WTC11 (cell line): Measurements from ENCODE around the gene CABP2. TPM values are rescaled to one million over a fixed set of nuclear protein-coding genes. Genes with fewer than 3 reads are reported as not detected.
A peak's percentile ranks its signal among the peaks of the same experiment; 100 is the strongest.

Experiments
- ATAC-seq: fragments of 200-7000 bp; cut with Tn5 transposase; 2 replicates; pipeline ENCODE4 v1.10.0; 2021; ENCODE audit warnings: mild to moderate bottlenecking, moderate library complexity
- CTCF ChIA-PET: fragments of 300-600 bp; sonication (Branson Sonifier 250); formaldehyde crosslinking; loops from one replicate; lab custom pipeline; 2021; ENCODE audit warnings: antibody characterized with exemption; lab: Charles Lee
- POLR2A ChIA-PET: fragments of 350-600 bp; sonication (Branson Sonifier 250); formaldehyde crosslinking; loops from one replicate; lab custom pipeline; 2021; ENCODE audit warnings: antibody characterized with exemption; lab: Charles Lee
- DNase-seq: peaks from one replicate; pipeline ENCODE4 v3.0.0; 2021; ENCODE audit warnings: low spot score
- H3K27ac Mint-ChIP-seq: 2 replicates; pipeline ENCODE4 v1.8.0; 2021; ENCODE audit warnings: mixed read lengths
- H3K27me3 Mint-ChIP-seq: 2 replicates; pipeline ENCODE4 v1.8.0; 2021; ENCODE audit warnings: low read depth, mild to moderate bottlenecking, moderate library complexity, mixed read lengths
- H3K36me3 Mint-ChIP-seq: 2 replicates; pipeline ENCODE4 v1.8.0; 2021; ENCODE audit warnings: mixed read lengths
- H3K4me1 Mint-ChIP-seq: 2 replicates; pipeline ENCODE4 v1.8.0; 2022; ENCODE audit warnings: mixed read lengths
- H3K4me3 Mint-ChIP-seq: 2 replicates; pipeline ENCODE4 v1.8.0; 2021; ENCODE audit warnings: mild to moderate bottlenecking, moderate library complexity, mixed read lengths
- H3K9me3 Mint-ChIP-seq: 2 replicates; pipeline ENCODE4 v1.8.0; 2021; ENCODE audit warnings: mixed read lengths
- ARID4B ChIP-seq: sonication (generic); formaldehyde crosslinking; IDR thresholded peaks from 2 replicates; pipeline ENCODE4 v1.8.0; 2023; ENCODE audit warnings: missing genetic modification reagents, mild to moderate bottlenecking, borderline replicate concordance
- ELF4 ChIP-seq: sonication (generic); formaldehyde crosslinking; IDR thresholded peaks from 2 replicates; pipeline ENCODE4 v1.8.1; 2022; ENCODE audit warnings: low read depth, mild to moderate bottlenecking, moderate library complexity, missing genetic modification reagents
- ESRRA ChIP-seq: sonication (generic); formaldehyde crosslinking; IDR thresholded peaks from 2 replicates; pipeline ENCODE4 v1.8.1; 2022; ENCODE audit warnings: mild to moderate bottlenecking, missing genetic modification reagents, borderline replicate concordance
- JUN ChIP-seq: sonication (generic); formaldehyde crosslinking; IDR thresholded peaks from 2 replicates; pipeline ENCODE4 v1.8.0; 2023; ENCODE audit warnings: mild to moderate bottlenecking, missing genetic modification reagents
- MYBL2 ChIP-seq: sonication (generic); formaldehyde crosslinking; IDR thresholded peaks from 2 replicates; pipeline ENCODE4 v1.8.1; 2023; ENCODE audit warnings: mild to moderate bottlenecking, moderate library complexity, missing genetic modification reagents
- NFYB ChIP-seq: sonication (generic); formaldehyde crosslinking; conservative IDR thresholded peaks from 2 replicates; pipeline ENCODE4 v1.8.0; 2022; ENCODE audit warnings: low read depth, missing genetic modification reagents
- NR1H2 ChIP-seq: sonication (generic); formaldehyde crosslinking; IDR thresholded peaks from 2 replicates; pipeline ENCODE4 v1.9.0; 2021; ENCODE audit warnings: mild to moderate bottlenecking, moderate library complexity, missing genetic modification reagents
- ZNF281 ChIP-seq: sonication (generic); formaldehyde crosslinking; IDR thresholded peaks from 2 replicates; pipeline ENCODE4 v1.8.0; 2023; ENCODE audit warnings: mild to moderate bottlenecking, missing genetic modification reagents
- ZNF396 ChIP-seq: fragments of 250-450 bp; sonication (Bioruptor Pico); IDR thresholded peaks from 2 replicates; pipeline ENCODE4 v1.8.0; 2021; ENCODE audit warnings: mild to moderate bottlenecking, moderate library complexity, borderline replicate concordance
- total RNA-seq: library from RNA; stranded (reverse); gene quantifications from 3 replicates; pipeline ENCODE4 v1.2.3, GENCODE V29; 2021
- TF ChIP-seq, protein P1 (sequence below): fragments of 250-450 bp; sonication (Bioruptor Pico); IDR thresholded peaks from 2 replicates; pipeline ENCODE4 v1.8.0; 2021; ENCODE audit warnings: mild to moderate bottlenecking
- TF ChIP-seq, protein P2 (sequence below): sonication (generic); formaldehyde crosslinking; IDR thresholded peaks from 2 replicates; pipeline ENCODE4 v1.8.1; 2022; ENCODE audit warnings: mild to moderate bottlenecking, missing genetic modification reagents, moderate library complexity, borderline replicate concordance
- TF ChIP-seq, protein P3 (sequence below): sonication (generic); formaldehyde crosslinking; IDR thresholded peaks from 2 replicates; pipeline ENCODE4 v1.8.0; 2022; ENCODE audit warnings: mild to moderate bottlenecking, missing genetic modification reagents

The CABP2 gene
- total RNA-seq, 1 experiment from 2014 or later = not detected

DNA sequence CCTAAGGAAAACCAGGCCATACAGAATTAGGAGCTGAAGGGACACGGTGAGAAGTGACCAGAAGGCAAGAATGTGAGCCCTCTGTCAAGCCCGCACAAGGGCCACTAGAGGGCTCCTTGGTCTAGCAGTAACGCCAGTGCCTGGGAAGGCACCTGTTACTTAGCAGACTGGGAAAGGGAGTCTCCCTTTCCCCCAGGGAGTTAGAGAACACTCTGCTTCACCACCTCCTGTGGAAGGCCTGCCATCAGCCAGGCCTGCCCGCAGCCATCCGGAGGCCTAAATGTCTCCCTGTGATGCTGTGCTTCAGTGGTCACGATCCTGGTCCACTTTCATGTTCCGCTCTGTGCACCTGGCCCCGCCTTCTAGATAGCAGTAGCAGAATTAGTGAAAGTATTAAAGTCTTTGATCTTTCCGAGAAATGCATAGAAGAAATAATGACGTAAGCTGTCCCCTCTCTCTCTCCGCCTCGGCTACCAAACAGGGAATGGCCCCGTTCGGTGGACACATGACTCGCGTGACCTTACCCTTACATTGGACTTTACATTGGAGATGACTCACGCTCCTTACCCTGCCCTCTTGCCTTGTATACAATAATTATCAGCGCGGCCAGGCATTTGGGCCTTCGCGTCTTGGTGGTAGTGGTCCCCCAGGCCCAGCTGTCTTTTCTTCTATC, 49.6 kb upstream of the CABP2 start (continued):
- TF ChIP-seq ZNF281 (CRISPR knock-in tag) (no peak), ESRRA (CRISPR knock-in tag) (no peak)

- H3K4me1 Mint-ChIP-seq = no peaks in the 10 kb centered on the region
- H3K9me3 Mint-ChIP-seq = peaks cover 11% of the 10 kb centered on the region
- CTCF ChIA-PET = interaction anchor here (0.6 to 3.1 kb wide), 21 partner anchors 8 to 204 kb away, joined by 3 to 26 read pairs (median 4); partner anchors contain the start of genes GSTP1 and NUDT8
- TF ChIP-seq ELF4 (CRISPR knock-in tag) (no peak), NR1H2 (no peak), ARID4B (CRISPR knock-in tag) (no peak), MYBL2 (CRISPR knock-in tag) (no peak), ZNF396 (no peak)
- TF ChIP-seq, protein P1, sequence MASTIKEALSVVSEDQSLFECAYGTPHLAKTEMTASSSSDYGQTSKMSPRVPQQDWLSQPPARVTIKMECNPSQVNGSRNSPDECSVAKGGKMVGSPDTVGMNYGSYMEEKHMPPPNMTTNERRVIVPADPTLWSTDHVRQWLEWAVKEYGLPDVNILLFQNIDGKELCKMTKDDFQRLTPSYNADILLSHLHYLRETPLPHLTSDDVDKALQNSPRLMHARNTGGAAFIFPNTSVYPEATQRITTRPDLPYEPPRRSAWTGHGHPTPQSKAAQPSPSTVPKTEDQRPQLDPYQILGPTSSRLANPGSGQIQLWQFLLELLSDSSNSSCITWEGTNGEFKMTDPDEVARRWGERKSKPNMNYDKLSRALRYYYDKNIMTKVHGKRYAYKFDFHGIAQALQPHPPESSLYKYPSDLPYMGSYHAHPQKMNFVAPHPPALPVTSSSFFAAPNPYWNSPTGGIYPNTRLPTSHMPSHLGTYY (CRISPR knock-in tag) = no peak
- TF ChIP-seq, protein P2, sequence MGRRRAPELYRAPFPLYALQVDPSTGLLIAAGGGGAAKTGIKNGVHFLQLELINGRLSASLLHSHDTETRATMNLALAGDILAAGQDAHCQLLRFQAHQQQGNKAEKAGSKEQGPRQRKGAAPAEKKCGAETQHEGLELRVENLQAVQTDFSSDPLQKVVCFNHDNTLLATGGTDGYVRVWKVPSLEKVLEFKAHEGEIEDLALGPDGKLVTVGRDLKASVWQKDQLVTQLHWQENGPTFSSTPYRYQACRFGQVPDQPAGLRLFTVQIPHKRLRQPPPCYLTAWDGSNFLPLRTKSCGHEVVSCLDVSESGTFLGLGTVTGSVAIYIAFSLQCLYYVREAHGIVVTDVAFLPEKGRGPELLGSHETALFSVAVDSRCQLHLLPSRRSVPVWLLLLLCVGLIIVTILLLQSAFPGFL (CRISPR knock-in tag) = no peak
- H3K27me3 Mint-ChIP-seq = peaks cover 30% of the 10 kb centered on the region
- H3K4me3 Mint-ChIP-seq = no peak overlapping the region
- no peak for ATAC-seq
- peaks cover 6% of the 10 kb centered on the region for H3K36me3 Mint-ChIP-seq
- no peak for DNase-seq
- no peak overlapping the region for H3K27ac Mint-ChIP-seq
- POLR2A ChIA-PET = no interaction called here
Measured at GRCh38 chr11:67572305-67572704, 49.1 kb upstream of the CABP2 start.

DNA sequence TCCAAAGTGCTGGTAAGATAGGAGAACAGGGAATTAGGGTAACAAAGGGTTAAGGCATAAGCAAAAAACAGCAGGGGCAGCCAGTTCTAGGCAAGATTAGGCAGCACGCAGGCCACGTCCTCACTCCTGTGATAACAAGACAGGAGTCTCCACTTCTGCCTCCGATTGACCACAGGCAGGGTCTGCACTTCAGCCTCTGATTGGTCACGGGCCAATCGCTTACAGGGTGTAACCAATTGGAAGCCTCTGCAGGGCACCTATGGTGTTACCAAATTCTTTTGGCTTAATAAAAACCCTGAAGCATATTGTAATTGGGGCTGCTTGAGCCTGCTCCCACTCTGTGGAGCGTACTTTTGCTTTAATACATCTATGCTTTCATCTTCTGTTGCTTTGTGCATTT, 48.2 kb upstream of the CABP2 start:
- CTCF ChIA-PET = interaction anchor here (1.3 to 3.1 kb wide), 5 partner anchors 12 to 58 kb away, joined by 4 to 26 read pairs (median 22); partner anchors contain the start of genes GSTP1 and NUDT8
- peaks cover 22% of the 10 kb centered on the region for H3K27me3 Mint-ChIP-seq
- DNase-seq = no peak

More for the DNA sequence above, 48.2 kb upstream of the CABP2 start:
- TF ChIP-seq, protein P3, sequence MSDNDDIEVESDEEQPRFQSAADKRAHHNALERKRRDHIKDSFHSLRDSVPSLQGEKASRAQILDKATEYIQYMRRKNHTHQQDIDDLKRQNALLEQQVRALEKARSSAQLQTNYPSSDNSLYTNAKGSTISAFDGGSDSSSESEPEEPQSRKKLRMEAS (CRISPR knock-in tag) = no peak
- no peak for TF ChIP-seq JUN
- 0 out of 2 replicates have a peak, but pooled peaks have one; percentile 19 for TF ChIP-seq NFYB (CRISPR knock-in tag)
- Mint-ChIP-seq H3K4me1 (no peaks in the 10 kb centered on the region), H3K4me3 (no peak overlapping the region), H3K27ac (no peak overlapping the region), H3K9me3 (peaks cover 11% of the 10 kb centered on the region), H3K36me3 (peaks cover 6% of the 10 kb centered on the region)
- POLR2A ChIA-PET = no interaction called here
- peak; percentile 53 for ATAC-seq
